GM19193 (cell line): ENCODE results near the gene IMPDH1.

Experiments used
- POLR2A ChIP-seq: IDR thresholded peaks from 4 replicates; pipeline ENCODE4 v1.6.1; 2011; ENCODE audit not compliant: insufficient read depth, insufficient read length; ENCODE audit errors: extremely low read depth

Gene IMPDH1

DNA sequence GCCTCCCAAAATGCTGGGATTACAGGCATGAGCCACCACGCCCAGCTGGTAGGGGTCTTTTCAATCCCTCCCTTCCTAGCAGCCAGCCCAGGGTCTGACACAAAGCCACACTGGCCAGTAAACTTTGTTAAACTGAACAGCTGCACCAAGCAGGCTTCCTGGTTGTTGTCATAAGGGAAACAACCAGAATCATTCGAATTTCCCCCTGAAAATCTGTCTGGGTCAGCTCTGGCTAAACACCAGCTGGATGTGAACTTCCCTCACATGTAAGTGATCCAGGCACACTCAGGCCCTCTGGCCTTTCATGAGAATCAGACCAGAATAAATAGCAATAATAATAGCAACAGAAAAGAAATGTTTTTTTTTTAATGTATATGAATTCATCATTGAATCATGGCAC, 7.4 kb downstream of the IMPDH1 start:
- TF ChIP-seq POLR2A = no peak

DNA sequence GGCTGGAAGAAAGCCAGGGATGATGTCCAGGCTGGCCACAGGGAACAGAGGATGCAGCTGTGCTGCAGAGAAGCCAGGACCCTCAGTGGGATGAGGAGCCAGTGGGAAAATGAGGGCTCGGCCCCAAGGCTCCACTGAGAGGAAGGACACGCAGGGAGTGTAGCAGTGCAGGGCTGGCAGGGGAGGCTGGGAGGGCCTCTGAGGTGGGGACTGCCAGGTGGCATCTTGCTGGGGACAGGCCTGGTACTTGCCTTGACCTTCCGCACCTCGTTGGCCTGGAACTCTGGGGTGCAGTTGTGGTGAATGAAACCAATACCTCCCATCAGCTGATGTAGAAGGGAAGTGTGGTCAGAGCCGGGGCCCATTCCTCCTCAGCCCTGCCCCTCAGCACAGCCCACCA, 9.2 kb downstream of the IMPDH1 start:
- no peak for TF ChIP-seq POLR2A

DNA sequence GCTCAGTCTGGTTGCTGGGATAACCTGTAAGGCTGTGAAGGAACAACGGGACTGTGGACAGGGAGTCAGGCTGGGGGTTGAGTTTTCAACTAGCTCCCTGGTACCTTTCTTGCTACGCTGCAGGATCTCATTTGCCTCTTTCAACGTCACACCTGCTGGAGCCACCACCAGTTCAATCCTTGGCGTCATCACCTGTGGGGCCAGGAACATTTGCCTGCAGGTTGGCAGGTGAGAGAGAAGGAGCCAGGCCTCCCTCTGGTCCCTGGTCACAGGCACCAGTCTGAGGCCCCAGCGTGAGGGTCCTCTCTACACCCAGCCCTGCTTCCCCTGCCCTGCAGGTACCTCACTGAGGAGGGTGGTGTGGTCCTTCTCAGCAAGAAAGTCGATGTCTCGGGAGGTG, 9.8 kb downstream of the IMPDH1 start:
- no peak for TF ChIP-seq POLR2A

DNA sequence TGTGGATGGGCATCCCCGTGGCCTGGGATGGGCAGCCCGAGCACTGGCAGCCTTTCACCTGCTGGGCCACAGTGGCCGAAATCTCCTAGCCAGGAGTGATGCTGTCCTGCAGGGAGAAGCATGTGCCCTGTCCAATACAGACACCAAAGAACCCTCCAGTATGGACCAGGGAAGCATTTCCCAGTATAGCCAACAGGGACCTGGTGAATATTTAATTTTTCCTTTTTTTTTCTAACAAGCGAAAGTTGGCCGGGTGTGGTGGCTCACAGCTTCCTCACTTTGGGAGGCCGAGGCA, 11.0 kb downstream of the IMPDH1 start:
- no peak for TF ChIP-seq POLR2A

DNA sequence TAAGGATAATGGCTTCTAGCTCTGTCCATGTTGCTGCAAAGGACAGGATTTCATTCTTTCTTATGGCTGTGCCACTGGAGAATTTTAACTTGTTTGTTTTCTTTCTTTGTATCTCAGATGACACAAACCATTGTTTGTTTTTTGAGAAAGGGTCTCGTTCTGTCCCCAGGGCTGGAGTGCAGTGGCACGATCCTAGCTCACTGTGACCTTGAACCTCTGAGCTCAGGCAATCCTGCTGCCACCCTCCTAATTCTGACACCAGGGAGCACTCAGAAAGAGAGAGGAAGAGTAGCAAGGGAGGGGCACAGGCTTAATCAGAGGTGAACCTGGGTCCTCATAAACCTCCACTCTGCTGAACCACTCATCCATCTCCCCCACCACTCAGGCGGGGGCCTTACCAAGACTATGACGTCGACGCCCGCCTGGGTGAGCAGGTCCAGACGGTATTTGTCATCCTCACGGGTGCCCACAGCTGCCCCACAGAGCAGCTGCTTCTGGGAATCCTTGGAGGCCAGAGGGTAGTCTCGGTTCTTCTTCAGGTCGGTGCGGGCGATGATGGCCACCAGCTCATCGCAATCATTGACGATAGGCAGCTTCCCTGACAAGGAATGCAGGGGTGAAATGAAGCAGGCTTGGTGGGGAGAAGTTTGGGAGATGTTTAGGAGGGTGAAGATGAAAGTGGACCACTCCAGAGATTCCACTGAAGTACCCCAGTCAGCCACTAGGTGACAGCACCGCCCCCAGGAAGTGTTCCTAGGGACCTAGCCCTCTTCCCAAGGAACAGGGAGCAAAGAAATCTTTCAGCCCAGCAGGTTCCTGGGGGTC, 11.6 kb downstream of the IMPDH1 start:
- no peak for TF ChIP-seq POLR2A

DNA sequence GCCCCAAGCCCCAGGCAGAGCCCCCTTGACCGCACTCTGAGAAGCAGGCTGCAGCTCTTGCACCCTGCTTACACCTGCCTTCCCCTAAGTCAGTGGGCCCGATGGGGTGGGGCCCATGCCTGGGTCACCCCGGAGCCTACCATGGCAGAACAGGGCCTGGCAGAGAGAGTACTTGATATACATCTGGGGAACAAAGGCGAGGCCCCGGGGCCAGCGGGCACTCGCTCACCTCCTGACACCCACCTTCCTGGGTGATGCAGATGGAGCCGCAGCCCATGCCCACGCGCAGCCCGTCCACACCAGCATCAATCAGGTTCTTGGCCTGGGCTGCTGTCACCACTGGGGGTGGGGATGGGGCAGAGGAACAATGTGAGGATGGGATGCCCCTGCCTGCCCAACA, 13.4 kb downstream of the IMPDH1 start:
- no peak for TF ChIP-seq POLR2A

DNA sequence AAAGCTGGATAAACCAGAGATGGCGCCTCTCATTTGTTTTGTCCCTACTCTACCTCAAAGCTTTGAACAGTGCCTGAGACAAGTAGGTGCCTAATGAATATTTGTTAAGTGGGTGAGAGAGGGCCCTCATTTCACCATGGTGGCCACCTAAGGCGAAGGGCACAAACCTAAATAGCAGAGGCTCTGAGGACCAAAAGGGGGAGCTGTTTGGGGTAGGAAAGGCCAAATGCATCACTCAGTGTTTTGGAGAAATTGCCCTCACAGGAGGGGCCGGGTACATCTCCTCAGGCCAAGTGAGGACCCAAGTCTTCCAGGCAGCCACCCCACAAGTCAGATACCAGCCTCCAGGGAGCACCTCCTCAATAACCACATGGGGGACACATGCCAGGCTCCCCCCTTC, 14.0 kb downstream of the IMPDH1 start:
- TF ChIP-seq POLR2A = no peak

DNA sequence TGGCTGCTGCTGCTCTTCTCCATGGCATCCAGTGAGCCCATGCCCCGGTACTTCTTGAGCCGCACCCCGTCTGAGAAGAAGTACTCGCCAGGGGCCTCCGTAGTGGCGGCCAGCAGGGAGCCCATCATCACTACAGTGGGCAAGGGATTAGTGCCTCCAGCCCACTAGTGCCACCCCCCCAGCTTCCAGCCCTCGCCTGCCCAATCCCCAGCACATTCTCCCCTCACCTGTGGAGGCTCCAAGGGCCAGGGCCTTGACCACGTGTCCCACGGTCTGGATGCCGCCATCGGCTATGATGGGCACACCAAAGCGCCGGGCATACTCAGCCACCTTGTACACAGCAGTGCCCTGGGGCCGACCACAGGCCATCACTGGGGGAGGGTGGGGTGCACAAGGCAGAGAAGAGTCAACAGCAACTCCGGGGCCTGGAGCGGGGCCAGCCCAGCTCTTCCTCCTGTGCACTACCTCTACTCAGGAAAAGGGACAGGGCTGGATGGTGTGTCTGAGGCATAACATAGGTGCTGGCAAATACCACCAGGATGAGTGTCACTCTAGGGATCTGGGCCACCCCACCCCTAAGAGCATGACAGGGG, 14.8 kb downstream of the IMPDH1 start:
- no peak for TF ChIP-seq POLR2A

DNA sequence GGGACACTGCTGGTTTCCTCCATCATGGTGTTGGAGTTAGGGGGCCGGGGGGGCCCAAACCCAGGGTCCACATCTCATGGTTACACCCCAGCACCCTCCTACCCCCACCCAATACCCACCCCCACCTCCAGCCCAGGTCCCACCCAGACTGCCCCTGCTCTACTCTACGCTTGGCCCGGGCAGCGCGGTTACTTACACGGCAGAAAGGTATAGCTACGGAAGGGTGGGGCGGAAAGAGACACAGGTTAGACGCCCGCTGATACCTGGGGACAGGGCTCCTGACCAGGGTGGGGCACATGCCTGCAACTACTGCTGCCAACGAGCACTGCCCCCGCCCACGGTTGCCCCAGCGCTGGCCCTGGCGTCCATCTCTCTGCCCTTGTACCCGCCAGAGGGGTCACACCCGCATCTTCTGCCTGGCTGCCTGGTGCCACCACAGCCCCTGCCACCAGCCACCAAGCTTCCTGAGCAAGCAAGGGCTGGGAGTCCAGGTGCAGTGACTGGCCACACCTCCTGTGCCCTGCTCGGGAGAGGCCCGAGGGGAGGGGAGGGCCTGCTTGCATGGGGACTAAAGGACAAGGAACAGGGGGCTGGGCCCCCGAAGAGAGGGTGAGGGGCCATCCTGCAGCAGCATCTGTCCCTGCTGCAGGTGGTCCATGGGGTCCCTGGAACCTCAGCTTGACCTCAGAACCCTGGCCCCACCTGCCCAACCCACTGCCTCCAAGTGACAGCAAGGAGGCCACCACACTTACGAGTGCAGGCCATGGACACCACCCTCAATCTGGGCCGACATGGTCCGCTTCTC, 16.1 kb downstream of the IMPDH1 start:
- TF ChIP-seq POLR2A = no peak

DNA sequence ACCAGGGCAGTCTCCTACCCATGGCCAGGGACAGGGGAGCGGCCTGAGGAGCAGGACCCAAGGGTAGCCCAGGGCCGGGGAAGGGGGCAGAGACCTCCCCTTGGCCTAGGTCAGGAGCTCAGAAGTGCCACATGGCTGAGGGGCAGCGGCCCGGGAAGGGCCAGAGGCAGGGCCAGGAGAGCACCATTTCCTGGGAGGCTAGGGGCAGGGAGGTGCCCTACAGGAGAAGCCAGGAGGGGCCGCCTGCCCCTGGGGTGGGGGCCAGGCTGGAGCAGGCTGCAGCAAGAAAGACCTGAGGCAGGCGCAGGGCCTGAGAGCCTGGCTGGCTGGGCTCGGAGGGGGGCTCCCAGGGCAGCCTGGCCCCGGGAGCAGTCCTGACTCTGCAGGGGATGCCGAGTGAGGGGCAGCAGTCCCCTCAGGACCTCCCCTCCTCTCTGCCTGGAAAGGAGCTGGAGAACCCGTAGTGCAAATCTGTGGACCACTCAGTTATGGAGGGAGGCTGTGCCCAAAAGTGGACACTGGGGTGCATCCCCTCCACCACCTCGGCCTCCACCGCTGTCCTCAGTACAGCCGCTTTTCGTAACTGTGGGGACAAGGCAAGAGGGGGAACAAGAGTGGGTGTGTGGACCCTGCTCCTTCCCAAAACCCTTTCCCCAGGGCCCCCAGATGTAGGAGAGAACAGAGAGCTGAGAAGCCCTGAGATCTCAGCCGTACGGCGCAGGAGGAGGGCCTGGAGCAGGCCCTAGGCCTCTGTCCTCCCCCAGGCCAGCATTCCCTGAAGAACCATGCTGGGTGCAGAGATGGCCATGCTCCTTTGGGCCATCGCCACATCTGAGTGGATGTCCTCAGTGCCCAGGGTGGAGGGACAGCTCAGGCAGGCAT, 17.1 kb downstream of the IMPDH1 start:
- TF ChIP-seq POLR2A = no peak

DNA sequence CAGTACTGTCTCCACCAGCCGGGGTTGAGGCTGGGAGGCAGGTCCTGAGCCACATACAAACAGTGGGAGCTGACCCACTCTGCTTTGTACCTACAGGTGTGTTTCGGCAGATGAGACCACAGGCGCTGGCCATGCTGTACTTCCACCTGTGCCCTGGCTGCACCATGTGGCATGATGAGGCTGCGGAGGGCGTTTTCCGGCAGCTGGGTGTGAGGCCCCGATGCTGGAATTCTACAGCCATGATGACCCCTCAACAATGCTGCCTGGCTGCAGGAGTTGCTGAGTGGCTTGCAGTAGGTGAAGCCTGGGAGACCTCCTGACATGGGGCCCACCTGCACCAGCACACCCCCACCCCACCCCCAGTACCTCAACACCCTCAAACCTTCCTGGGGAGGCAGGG, 18.0 kb downstream of the IMPDH1 start:
- TF ChIP-seq POLR2A = no peak

DNA sequence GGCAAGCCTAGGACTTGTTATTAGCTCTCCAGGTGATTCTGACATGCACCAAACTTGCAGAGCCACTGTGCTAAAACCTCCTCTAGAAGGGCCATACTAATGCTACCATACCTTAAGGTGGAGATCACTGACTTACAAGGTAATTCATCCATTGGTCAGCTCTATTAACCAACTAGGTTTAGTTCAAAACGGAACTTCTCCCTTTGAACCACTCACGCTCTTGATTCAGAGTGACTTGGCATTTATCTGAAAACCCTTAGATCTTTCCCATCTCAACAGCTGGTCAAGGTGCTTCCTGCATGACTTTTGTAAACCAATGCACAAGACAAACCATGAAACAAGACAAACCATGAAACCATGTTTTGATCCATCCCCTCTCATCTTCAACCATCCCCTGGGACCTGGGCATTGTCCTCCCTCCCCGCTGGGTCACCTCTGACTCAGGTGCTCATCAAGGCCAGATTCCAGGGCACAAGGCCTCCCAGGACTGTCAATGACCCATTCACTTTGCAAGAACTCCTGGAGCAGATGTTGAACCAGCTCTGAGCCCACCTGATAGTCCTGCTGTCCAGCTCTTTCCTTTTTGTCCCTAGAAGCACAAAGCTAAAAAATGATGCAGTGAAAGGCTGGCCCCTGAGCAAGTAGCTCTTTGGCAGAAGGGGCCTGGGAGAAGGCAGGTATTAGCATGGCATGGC, 18.8 kb downstream of the IMPDH1 start:
- no peak for TF ChIP-seq POLR2A

DNA sequence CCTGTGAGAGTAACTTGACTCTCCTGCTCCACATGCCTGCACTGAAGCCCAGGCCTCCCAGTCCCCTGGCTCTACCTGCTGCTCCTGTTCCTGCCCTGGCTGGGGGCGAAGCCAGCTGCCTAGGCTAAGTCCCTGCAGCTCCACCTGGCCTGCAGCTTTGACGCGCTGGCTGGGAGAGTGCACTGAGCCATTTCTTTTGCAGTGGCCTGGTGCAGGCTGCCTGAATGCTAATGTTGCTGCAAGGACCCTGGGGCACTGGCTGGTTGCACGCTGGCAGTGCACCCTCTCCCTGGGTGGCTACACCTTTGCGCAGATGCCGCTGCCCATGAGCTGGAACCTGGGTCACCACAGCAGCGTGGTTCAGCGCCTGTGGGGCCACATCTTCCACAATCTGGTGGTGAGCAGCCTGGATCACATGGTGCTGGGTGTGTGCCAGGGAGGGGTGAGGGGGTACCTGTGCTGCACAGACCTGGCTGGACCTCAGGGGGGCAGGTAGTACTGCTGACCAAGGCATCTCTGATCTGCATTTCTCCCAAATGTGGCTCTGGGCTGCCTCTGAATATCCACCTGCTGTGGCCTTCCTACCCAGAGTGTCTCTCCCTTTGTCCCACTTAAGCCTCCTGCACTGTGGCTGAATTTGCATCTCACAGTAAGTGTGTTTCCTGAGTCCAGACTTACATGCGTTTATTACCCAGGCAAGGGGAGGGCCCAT, 20.0 kb downstream of the IMPDH1 start:
- no peak for TF ChIP-seq POLR2A
